GM19372 (cell line): ENCODE results near the gene FCHSD2.
"Not testable (repeated sequence)": the region's sequence is repeated elsewhere in the genome, so short reads cannot be mapped to it uniquely, and the experiment has no call there.

Source experiments
- ATAC-seq: cut with Tn5 transposase; IDR thresholded peaks from one replicate; pipeline ENCODE4 v1.9.1; 2021; ENCODE audit warnings: mild to moderate bottlenecking, low read depth, moderate library complexity; ENCODE audit not compliant: unreplicated experiment

FCHSD2 gene

GRCh38 chr11:72899238-72899637 is 242.9 kb downstream of the FCHSD2 start:
- no peak for ATAC-seq

GRCh38 chr11:72897506-72897905 is 244.6 kb downstream of the FCHSD2 start:
- ATAC-seq = no peak

GRCh38 chr11:72896431-72896830 is 245.7 kb downstream of the FCHSD2 start:
- no peak for ATAC-seq

- no peak for ATAC-seq
These were observed 251.2 kb downstream of the FCHSD2 start for GRCh38 chr11:72890881-72891280.

- no peak for ATAC-seq
These were observed 255.5 kb downstream of the FCHSD2 start for GRCh38 chr11:72886619-72887018.

GRCh38 chr11:72885749-72886609 is 256.1 kb downstream of the FCHSD2 start:
- ATAC-seq = no peak

GRCh38 chr11:72876147-72876546 is 266.0 kb downstream of the FCHSD2 start:
- no peak for ATAC-seq

GRCh38 chr11:72875736-72876135 is 266.4 kb downstream of the FCHSD2 start:
- ATAC-seq = no peak

GRCh38 chr11:72872012-72872411 is 270.1 kb downstream of the FCHSD2 start:
- ATAC-seq = no peak

GRCh38 chr11:72871119-72871518 is 271.0 kb downstream of the FCHSD2 start:
- ATAC-seq = no peak

- ATAC-seq = no peak
These were observed 272.3 kb downstream of the FCHSD2 start for GRCh38 chr11:72869831-72870230.

- no peak for ATAC-seq
These were observed 274.1 kb downstream of the FCHSD2 start for GRCh38 chr11:72867970-72868369.

- ATAC-seq = no peak
These were observed 277.1 kb downstream of the FCHSD2 start for GRCh38 chr11:72864702-72865655.

GRCh38 chr11:72863916-72864315 is 278.2 kb downstream of the FCHSD2 start:
- ATAC-seq = no peak

- no peak for ATAC-seq
These were observed 279.0 kb downstream of the FCHSD2 start for GRCh38 chr11:72863091-72863490.

- no peak for ATAC-seq
These were observed 281.5 kb downstream of the FCHSD2 start for GRCh38 chr11:72860592-72860991.

- no peak for ATAC-seq
These were observed 282.1 kb downstream of the FCHSD2 start for GRCh38 chr11:72860010-72860409.

GRCh38 chr11:72859126-72859525 is 283.0 kb downstream of the FCHSD2 start:
- no peak for ATAC-seq

- ATAC-seq = not testable (repeated sequence)
These were observed 283.9 kb downstream of the FCHSD2 start for GRCh38 chr11:72858267-72858666.

- no peak for ATAC-seq
These were observed 285.4 kb downstream of the FCHSD2 start for GRCh38 chr11:72856551-72857345.
